HG02840 (cell line): ENCODE data around the gene KRCC1.
"Not testable (repeated sequence)": the region's sequence is repeated elsewhere in the genome, so short reads cannot be mapped to it uniquely, and the experiment has no call there.

ENCODE experiments used
- ATAC-seq: cut with Tn5 transposase; IDR thresholded peaks from one replicate; pipeline ENCODE4 v1.9.1; 2021; ENCODE audit warnings: mild to moderate bottlenecking, moderate library complexity, moderate number of reproducible peaks; ENCODE audit not compliant: unreplicated experiment, low FRiP score

The KRCC1 gene

DNA sequence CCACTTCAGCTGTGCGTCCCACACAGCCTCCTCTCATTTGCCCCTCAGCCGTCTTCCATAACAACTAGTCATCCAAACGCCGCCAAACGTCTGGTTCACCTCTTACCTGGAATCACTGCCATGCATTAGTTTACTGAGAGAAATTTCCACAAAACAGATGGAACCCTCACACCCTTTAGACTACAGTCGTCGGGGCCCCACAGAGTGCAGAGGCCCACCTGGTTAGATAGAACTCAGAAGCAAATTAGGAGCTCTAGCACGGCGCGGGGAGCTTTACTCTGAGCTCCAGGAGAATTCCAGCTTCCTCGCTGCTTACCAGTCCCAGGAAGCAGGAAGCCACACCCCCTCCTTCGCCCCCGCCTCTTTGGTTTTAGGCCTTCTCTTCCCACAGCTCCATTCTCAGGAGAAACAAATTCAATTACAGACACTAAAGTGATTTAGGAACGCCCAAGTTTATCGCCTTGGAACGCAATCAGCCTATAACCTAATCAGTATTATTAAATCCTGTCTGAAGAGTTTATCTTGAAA is 48.6 kb downstream of the KRCC1 start:
- no peak for ATAC-seq

DNA sequence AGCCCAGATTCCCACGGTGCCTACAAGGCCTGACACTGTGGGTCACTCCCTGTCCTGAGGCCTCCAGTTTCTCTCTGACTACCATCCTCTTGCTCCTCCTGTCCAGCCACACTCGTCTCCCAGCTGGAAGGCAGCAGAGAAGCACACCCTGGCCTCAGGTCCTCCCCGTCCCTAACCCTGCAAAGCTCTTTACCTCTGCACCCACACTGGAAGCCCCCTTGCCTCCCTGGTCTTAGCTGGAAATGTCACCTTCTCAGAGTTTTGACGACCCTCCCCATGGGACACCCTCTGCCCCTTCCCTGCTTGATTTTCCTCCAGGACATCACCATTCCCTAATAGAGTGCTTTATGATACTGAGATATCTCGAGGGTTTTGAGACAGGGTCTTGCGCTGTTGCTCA is 49.8 kb downstream of the KRCC1 start:
- ATAC-seq: no peak

DNA sequence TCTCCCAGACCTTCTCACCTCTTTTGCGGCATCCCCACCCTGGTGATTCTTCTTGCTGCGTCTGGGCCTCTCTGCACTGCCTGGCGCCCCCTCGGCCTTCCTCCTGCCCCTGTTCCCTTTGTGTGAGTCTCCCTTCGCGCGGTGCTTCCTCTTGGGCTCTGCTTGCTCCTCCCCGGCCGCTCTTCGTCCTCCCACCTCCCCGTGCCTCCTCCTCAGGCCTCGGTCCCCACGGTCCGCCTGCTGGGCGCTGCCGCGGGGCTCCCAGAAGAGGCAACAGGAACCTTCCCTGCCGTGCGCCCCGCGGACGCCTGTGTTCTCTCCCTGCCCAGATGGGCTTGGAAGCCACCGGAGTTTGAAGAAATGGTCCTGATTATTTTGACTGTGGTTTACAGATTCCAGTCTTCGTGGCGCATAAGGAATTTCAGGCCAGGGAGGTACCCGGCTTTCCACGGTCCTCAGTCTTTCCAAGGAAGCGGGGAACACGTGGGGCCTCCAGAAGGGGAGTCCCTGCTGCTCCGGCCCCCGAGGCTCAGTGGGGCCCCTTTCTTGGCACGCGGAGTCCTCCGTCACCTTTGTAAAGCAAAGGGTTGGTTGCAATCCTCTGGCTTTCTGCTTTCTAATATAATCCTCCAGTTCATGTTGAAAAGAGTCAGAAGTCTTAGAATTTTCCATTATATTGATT is 52.4 kb downstream of the KRCC1 start:
- no peak for ATAC-seq

- ATAC-seq: no peak
These were observed 53.2 kb downstream of the KRCC1 start for GRCh38 chr2:88002359-88002707.

DNA sequence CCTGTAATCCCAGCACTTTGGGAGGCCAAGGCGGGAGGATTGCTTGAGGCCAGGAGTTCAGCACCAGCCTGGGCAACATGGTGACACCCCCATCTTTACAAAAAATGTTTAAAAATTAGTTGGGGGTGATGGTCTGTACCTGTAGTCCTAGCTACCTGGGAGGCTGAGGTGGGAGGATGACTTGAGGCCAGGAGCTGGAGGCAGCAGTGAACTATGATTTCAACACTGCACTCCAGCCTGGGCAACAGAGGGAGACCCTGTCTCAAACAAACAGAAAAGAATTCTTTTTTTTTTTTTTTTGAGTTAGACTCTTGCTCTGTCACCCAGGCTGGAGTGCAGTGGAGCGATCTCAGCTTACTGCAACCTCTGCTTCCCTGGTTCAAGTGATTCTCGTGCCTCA is 55.1 kb downstream of the KRCC1 start:
- ATAC-seq: not testable (repeated sequence)

DNA sequence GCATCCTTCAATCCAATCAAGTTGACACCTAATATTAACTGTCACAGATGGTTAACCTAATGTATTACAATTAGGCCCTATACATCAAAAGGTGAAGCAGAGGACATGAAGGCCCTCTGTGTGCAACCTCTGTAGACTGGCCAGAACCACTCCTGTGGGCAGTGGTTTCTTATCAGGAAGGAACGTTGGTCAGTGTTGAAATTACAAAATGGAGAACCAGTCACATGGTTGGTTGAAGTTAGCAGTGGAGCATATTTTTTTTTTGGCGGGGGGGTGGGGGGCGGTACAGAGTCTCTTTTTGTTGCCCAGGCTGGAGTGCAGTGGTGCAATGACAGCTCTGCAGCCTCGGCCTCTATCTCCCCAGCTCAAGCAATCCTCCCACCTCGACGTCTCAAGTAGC is 59.0 kb downstream of the KRCC1 start:
- no peak for ATAC-seq

GRCh38 chr2:87995756-87996155 is 59.8 kb downstream of the KRCC1 start:
- no peak for ATAC-seq

GRCh38 chr2:87994304-87994850 is 61.2 kb downstream of the KRCC1 start:
- ATAC-seq: not testable (repeated sequence)

GRCh38 chr2:87992569-87992968 is 63.0 kb downstream of the KRCC1 start:
- not testable (repeated sequence) for ATAC-seq

DNA sequence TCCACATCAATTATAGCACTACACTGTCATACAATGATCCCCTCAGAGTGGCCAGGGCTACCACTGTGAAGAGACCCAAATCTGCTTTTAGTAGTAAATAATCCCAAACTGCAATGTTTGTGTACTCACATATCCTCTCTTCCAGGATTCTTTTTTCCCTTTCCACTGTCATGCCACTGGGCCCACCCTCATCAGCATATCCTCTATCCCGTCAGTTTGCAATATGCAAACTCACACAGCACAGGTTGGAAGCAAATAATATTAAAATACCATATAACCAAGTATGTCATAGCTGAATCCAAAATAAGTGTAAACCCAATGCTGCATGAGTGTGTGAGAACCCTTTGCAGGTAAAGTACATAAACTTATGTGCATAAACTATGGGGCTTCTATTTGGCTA is 68.1 kb downstream of the KRCC1 start:
- not testable (repeated sequence) for ATAC-seq

GRCh38 chr2:87985902-87986301 is 69.7 kb downstream of the KRCC1 start:
- not testable (repeated sequence) for ATAC-seq

- ATAC-seq: not testable (repeated sequence)
These were observed 74.4 kb downstream of the KRCC1 start for GRCh38 chr2:87981182-87981581.
